ENCODE data around the gene CEP350. TPM values are rescaled to one million over a fixed set of nuclear protein-coding genes. Genes with fewer than 3 reads are reported as not detected.

The CEP350 gene
- polyA plus RNA-seq, 3 donors, result 6.7 to 19.8 (median 9.0) TPM

- intact Hi-C loops (cut with micrococcal nuclease), result loop anchor here in 1 of 2 donors (5.0 to 10.0 kb wide), 2 partner anchors 35 to 268 kb away; partner anchors contain the start of gene TOR1AIP1
- H3K27ac ChIP-seq (ENCODE audit: low read depth in 1 of 2, low read length in 2 of 2), result no peak overlapping the region
- H3K36me3 Mint-ChIP-seq, result peaks cover 3 to 11% of the 10 kb centered on the region in 2 donors
- H3K9me3 ChIP-seq (replicated peaks in 1 of 2; ENCODE audit: control insufficient read depth in 1 of 2, insufficient read depth in 1 of 2, low read length in 2 of 2), result no peaks in the 10 kb centered on the region
- no peaks in the 10 kb centered on the region for H3K27me3 ChIP-seq (ENCODE audit: control insufficient read depth in 2 of 2, insufficient read depth in 2 of 2, low read length in 2 of 2)
- H3K36me3 ChIP-seq (replicated peaks in 1 of 2; ENCODE audit: control insufficient read depth in 1 of 2, insufficient read depth in 2 of 2, low read length in 2 of 2), result no peaks in the 10 kb centered on the region
- H3K4me1 Mint-ChIP-seq, result peaks cover 57% of the 10 kb centered on the region
- peaks cover 36% of the 10 kb centered on the region for H3K79me2 ChIP-seq (ENCODE audit: insufficient read depth, low read length)
- TF ChIP-seq CTCF (IDR thresholded peaks at IDR 0.05), result no peak
- H2AFZ ChIP-seq (ENCODE audit: insufficient read depth, low read depth, low read length, poor library complexity, severe bottlenecking), result no peak overlapping the region
- H3K27ac Mint-ChIP-seq, result peak overlapping the region in 3 of 7 donors; percentile 45 to 95 (median 66)
- WGBS (ENCODE audit: insufficient coverage), result 78% methylated on average over 3 of the region's 6 CpGs
- H3K9ac ChIP-seq (ENCODE audit: insufficient read depth, low read length, poor library complexity, severe bottlenecking), result no peak overlapping the region
- H3K4me2 ChIP-seq (replicated peaks; ENCODE audit: extremely low read depth, low read length, poor library complexity, severe bottlenecking), result no peak overlapping the region
- no peak for DNase-seq
- peaks cover 0 to 5% (median 0%) of the 10 kb centered on the region in 3 donors for H3K27me3 Mint-ChIP-seq (ENCODE audit: low read depth in 3 of 3)
- H3K9me3 Mint-ChIP-seq, result peaks cover 0 to 3% (median 0%) of the 10 kb centered on the region in 7 donors
- H3K4me1 ChIP-seq (ENCODE audit: control insufficient read depth in 1 of 2, insufficient read depth in 2 of 2, low read length in 2 of 2), result peaks cover 47 to 54% of the 10 kb centered on the region in 2 donors
- H3K4me3 ChIP-seq (replicated peaks in 1 of 3; ENCODE audit: low read depth in 2 of 3, low read length in 3 of 3), result no peak overlapping the region
- H4K20me1 ChIP-seq (ENCODE audit: insufficient read depth, low read length), result peaks cover 18% of the 10 kb centered on the region
- H3K4me3 Mint-ChIP-seq, result peak overlapping the region in 1 of 2 donors; percentile 1
Observed at GRCh38 chr1:180152588-180152987, 198.0 kb downstream of the CEP350 start.

DNA sequence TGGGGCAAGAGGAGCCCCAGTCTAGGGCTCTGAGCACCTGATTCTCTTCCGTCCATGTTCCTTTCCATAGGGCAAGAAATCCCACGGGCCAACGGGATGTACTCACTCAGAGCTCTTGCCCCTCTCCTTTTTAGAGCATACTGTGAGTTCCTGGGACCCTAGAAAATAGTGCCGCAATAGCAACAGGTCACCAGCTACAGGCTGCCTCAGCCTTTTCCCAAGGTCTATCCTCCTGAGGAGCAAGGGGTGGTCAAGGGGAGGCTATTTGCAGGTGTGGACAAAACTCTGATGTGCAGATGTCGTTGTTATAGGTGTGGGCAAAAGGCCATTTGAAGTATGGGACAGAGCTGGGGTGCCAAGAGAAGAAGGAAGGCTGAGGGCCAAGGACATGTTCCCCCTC lies 198.4 kb downstream of the CEP350 start:
- no peak for TF ChIP-seq CTCF (IDR thresholded peaks at IDR 0.05)
- WGBS (ENCODE audit: insufficient coverage), result 96% methylated on average over 5 of the region's 5 CpGs
- no peak overlapping the region for H3K27ac ChIP-seq (ENCODE audit: low read depth in 1 of 2, low read length in 2 of 2)
- Mint-ChIP-seq H3K9me3 (peaks cover 0 to 3% (median 0%) of the 10 kb centered on the region in 7 donors), H3K4me3 (no peak overlapping the region), H3K36me3 (peaks cover 5 to 13% of the 10 kb centered on the region in 2 donors), H3K27me3 (ENCODE audit: low read depth in 3 of 3) (peaks cover 0 to 5% (median 0%) of the 10 kb centered on the region in 3 donors), H3K4me1 (peaks cover 62% of the 10 kb centered on the region), H3K27ac (peak overlapping the region in 5 of 7 donors; percentile 3 to 95 (median 45))
- H4K20me1 ChIP-seq (ENCODE audit: insufficient read depth, low read length), result peaks cover 22% of the 10 kb centered on the region
- H3K9me3 ChIP-seq (replicated peaks in 1 of 2; ENCODE audit: control insufficient read depth in 1 of 2, insufficient read depth in 1 of 2, low read length in 2 of 2), result no peaks in the 10 kb centered on the region
- intact Hi-C loops (cut with micrococcal nuclease), result loop anchor here in 1 of 2 donors (1.0 to 10.0 kb wide), 3 partner anchors 21 to 268 kb away; partner anchors contain the start of gene TOR1AIP1
- H3K4me2 ChIP-seq (replicated peaks; ENCODE audit: extremely low read depth, low read length, poor library complexity, severe bottlenecking), result no peak overlapping the region
- DNase-seq, result no peak
- no peak overlapping the region for H3K9ac ChIP-seq (ENCODE audit: insufficient read depth, low read length, poor library complexity, severe bottlenecking)
- peaks cover 51 to 58% of the 10 kb centered on the region in 2 donors for H3K4me1 ChIP-seq (ENCODE audit: control insufficient read depth in 1 of 2, insufficient read depth in 2 of 2, low read length in 2 of 2)
- H3K27me3 ChIP-seq (ENCODE audit: control insufficient read depth in 2 of 2, insufficient read depth in 2 of 2, low read length in 2 of 2), result no peaks in the 10 kb centered on the region
- H3K79me2 ChIP-seq (ENCODE audit: insufficient read depth, low read length), result peaks cover 40% of the 10 kb centered on the region
- no peak overlapping the region for H3K4me3 ChIP-seq (replicated peaks in 1 of 3; ENCODE audit: low read depth in 2 of 3, low read length in 3 of 3)
- no peaks in the 10 kb centered on the region for H3K36me3 ChIP-seq (replicated peaks in 1 of 2; ENCODE audit: control insufficient read depth in 1 of 2, insufficient read depth in 2 of 2, low read length in 2 of 2)
- H2AFZ ChIP-seq (ENCODE audit: insufficient read depth, low read depth, low read length, poor library complexity, severe bottlenecking), result no peak overlapping the region

Data from CD14-positive monocyte (primary cell).